ENCODE results near the gene NALCN.

- TF ChIP-seq MAX (IDR thresholded peaks at IDR 0.05) (no peak), RAD21 (IDR thresholded peaks at IDR 0.05; ENCODE audit: low read depth) (no peak), REST (IDR thresholded peaks at IDR 0.05; ENCODE audit: low read depth) (no peak), EGR1 (IDR thresholded peaks at IDR 0.05) (no peak), NFIC (IDR thresholded peaks at IDR 0.05) (no peak), TAF1 (IDR thresholded peaks at IDR 0.05; ENCODE audit: low read depth) (no peak), EP300 (IDR thresholded peaks at IDR 0.05; ENCODE audit: borderline replicate concordance) (no peak), USF1 (IDR thresholded peaks at IDR 0.05) (no peak)
These were observed 300.5 kb downstream of the NALCN start for GRCh38 chr13:101115762-101116171.

All from Ishikawa (cell line).